22Rv1 (cell line): ENCODE data around the gene SGK2.

Experiments
- H3K27ac ChIP-seq: fragments of 450-650 bp; 2 replicates; pipeline ENCODE4 v1.5.1; 2017
- CTCF ChIP-seq: fragments of 450-650 bp; IDR thresholded peaks from 2 replicates; pipeline ENCODE4 v1.5.1; 2017; ENCODE audit warnings: mild to moderate bottlenecking
- ZFX ChIP-seq: fragments of 450-650 bp; IDR thresholded peaks from 2 replicates; pipeline ENCODE4 v1.6.1; 2017; ENCODE audit warnings: antibody characterized with exemption, borderline replicate concordance

SGK2 gene

GRCh38 chr20:43516251-43516824 is 42.5 kb upstream of the SGK2 start:
- H3K27ac ChIP-seq, result no peak overlapping the region; the same call in 1 of the 2 replicates
- TF ChIP-seq ZFX, result no peak
- no peak for TF ChIP-seq CTCF

GRCh38 chr20:43520074-43520630 is 38.7 kb upstream of the SGK2 start:
- TF ChIP-seq CTCF, result no peak
- no peak for TF ChIP-seq ZFX
- H3K27ac ChIP-seq, result no peak overlapping the region

- TF ChIP-seq ZFX (no peak), CTCF (no peak)
- H3K27ac ChIP-seq, result no peak overlapping the region
These were observed 33.8 kb upstream of the SGK2 start for GRCh38 chr20:43525021-43525420.

- TF ChIP-seq CTCF (no peak), ZFX (no peak)
- H3K27ac ChIP-seq, result no peak overlapping the region
These were observed 30.5 kb upstream of the SGK2 start for GRCh38 chr20:43528258-43528875.

- H3K27ac ChIP-seq, result no peak overlapping the region
- TF ChIP-seq CTCF, result no peak
- no peak for TF ChIP-seq ZFX
These were observed 29.8 kb upstream of the SGK2 start for GRCh38 chr20:43529051-43529450.

- H3K27ac ChIP-seq, result no peak overlapping the region
These were observed 29.2 kb upstream of the SGK2 start for GRCh38 chr20:43529457-43530153.

More at GRCh38 chr20:43529457-43530153, 29.2 kb upstream of the SGK2 start:
- TF ChIP-seq CTCF, result no peak
- no peak for TF ChIP-seq ZFX
